Measurements from ENCODE around the gene PHEX.

Gene PHEX

GRCh38 chrX:22135171-22135711, 103.1 kb downstream of the PHEX start:
- Histone ChIP-seq H3K4me1 (ENCODE audit: control insufficient read depth, insufficient read depth, low read length) (peaks cover 17% of the 10 kb centered on the region), H3K9ac (ENCODE audit: low read depth, low read length) (no peak overlapping the region), H3K27me3 (ENCODE audit: control insufficient read depth, insufficient read depth, low read length) (no peaks in the 10 kb centered on the region), H3K36me3 (ENCODE audit: control insufficient read depth, insufficient read depth, low read length) (no peaks in the 10 kb centered on the region), H3K9me3 (ENCODE audit: control insufficient read depth, insufficient read depth, low read length) (no peaks in the 10 kb centered on the region), H3K4me3 (ENCODE audit: low read depth, low read length) (no peak overlapping the region)

GRCh38 chrX:22135994-22136684, 104.0 kb downstream of the PHEX start:
- Histone ChIP-seq H3K27me3 (ENCODE audit: control insufficient read depth, insufficient read depth, low read length) (no peaks in the 10 kb centered on the region), H3K4me1 (ENCODE audit: control insufficient read depth, insufficient read depth, low read length) (peaks cover 17% of the 10 kb centered on the region), H3K4me3 (ENCODE audit: low read depth, low read length) (no peak overlapping the region), H3K9ac (ENCODE audit: low read depth, low read length) (no peak overlapping the region), H3K36me3 (ENCODE audit: control insufficient read depth, insufficient read depth, low read length) (no peaks in the 10 kb centered on the region), H3K9me3 (ENCODE audit: control insufficient read depth, insufficient read depth, low read length) (no peaks in the 10 kb centered on the region)

- Histone ChIP-seq H3K4me1 (ENCODE audit: control insufficient read depth, insufficient read depth, low read length) (peaks cover 17% of the 10 kb centered on the region), H3K9ac (ENCODE audit: low read depth, low read length) (no peak overlapping the region), H3K9me3 (ENCODE audit: control insufficient read depth, insufficient read depth, low read length) (no peaks in the 10 kb centered on the region), H3K36me3 (ENCODE audit: control insufficient read depth, insufficient read depth, low read length) (no peaks in the 10 kb centered on the region), H3K4me3 (ENCODE audit: low read depth, low read length) (no peak overlapping the region), H3K27me3 (ENCODE audit: control insufficient read depth, insufficient read depth, low read length) (no peaks in the 10 kb centered on the region)
Measured at GRCh38 chrX:22136711-22137110, 104.6 kb downstream of the PHEX start.

DNA sequence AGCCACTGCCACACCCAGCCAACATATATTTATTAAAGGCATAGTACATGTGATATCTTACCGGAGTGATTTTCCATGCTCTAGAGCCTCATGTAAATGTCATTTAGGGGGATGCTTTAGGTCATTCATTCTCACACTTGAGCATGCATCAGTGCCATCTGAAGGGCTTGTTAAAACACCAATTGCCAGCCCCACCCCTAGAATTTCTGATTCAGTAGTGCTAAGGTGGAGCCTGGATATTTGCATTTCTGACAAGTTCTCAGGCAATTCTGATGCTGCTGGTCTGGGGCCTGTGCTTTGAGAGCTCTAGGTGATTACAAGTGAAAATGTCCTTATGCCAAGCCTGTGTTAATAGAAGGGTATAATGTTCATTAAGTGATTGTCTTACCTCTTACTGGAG, 107.7 kb downstream of the PHEX start:
- Histone ChIP-seq H3K4me1 (ENCODE audit: control insufficient read depth, insufficient read depth, low read length) (peaks cover 17% of the 10 kb centered on the region), H3K9me3 (ENCODE audit: control insufficient read depth, insufficient read depth, low read length) (no peaks in the 10 kb centered on the region), H3K9ac (ENCODE audit: low read depth, low read length) (no peak overlapping the region), H3K27me3 (ENCODE audit: control insufficient read depth, insufficient read depth, low read length) (no peaks in the 10 kb centered on the region), H3K4me3 (ENCODE audit: low read depth, low read length) (no peak overlapping the region), H3K36me3 (ENCODE audit: control insufficient read depth, insufficient read depth, low read length) (no peaks in the 10 kb centered on the region)

DNA sequence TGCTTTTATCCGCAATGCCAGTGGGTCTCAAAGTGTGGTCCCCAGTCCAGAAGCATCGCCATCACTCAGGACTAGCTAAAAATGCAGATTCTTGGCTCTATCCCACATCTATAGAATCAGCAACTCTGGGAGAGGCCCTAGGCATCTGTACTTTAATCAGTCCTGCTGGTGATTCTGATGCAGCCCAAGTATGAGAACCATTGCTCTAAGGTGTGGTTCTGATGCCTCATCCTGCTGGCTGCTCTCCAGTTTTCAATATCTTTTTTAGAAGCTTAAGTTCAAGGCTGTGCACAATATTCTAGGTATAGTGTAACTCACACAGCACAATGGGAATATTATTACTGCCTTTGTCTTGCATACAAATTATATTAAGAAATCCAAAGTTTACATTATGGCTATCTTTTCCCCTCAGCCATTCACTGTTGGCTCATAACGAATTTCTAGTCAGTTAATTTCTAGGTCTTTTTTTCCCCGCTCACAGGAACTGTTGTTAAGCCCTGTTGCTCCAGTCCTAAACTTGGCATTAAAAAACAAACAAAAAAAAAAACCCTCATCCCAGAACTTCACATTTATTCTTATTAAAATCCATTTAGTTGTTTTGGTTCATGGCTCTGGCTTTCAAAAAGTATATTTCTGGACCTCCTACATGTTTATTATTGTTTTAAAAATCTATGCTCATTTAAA, 109.1 kb downstream of the PHEX start:
- H3K9me3 ChIP-seq (ENCODE audit: control insufficient read depth, insufficient read depth, low read length) = no peaks in the 10 kb centered on the region
- H3K4me3 ChIP-seq (ENCODE audit: low read depth, low read length) = no peak overlapping the region
- no peaks in the 10 kb centered on the region for H3K36me3 ChIP-seq (ENCODE audit: control insufficient read depth, insufficient read depth, low read length)
- no peaks in the 10 kb centered on the region for H3K27me3 ChIP-seq (ENCODE audit: control insufficient read depth, insufficient read depth, low read length)
- H3K9ac ChIP-seq (ENCODE audit: low read depth, low read length) = no peak overlapping the region
- peaks cover 9% of the 10 kb centered on the region for H3K4me1 ChIP-seq (ENCODE audit: control insufficient read depth, insufficient read depth, low read length)

- Histone ChIP-seq H3K36me3 (ENCODE audit: control insufficient read depth, insufficient read depth, low read length) (no peaks in the 10 kb centered on the region), H3K27me3 (ENCODE audit: control insufficient read depth, insufficient read depth, low read length) (no peaks in the 10 kb centered on the region), H3K9ac (ENCODE audit: low read depth, low read length) (no peak overlapping the region), H3K4me1 (ENCODE audit: control insufficient read depth, insufficient read depth, low read length) (no peaks in the 10 kb centered on the region), H3K4me3 (ENCODE audit: low read depth, low read length) (no peak overlapping the region), H3K9me3 (ENCODE audit: control insufficient read depth, insufficient read depth, low read length) (no peaks in the 10 kb centered on the region)
Measured at GRCh38 chrX:22147214-22147613, 115.1 kb downstream of the PHEX start.

- no peaks in the 10 kb centered on the region for H3K4me1 ChIP-seq (ENCODE audit: control insufficient read depth, insufficient read depth, low read length)
- H3K4me3 ChIP-seq (ENCODE audit: low read depth, low read length) = no peak overlapping the region
- H3K27me3 ChIP-seq (ENCODE audit: control insufficient read depth, insufficient read depth, low read length) = no peaks in the 10 kb centered on the region
- no peaks in the 10 kb centered on the region for H3K36me3 ChIP-seq (ENCODE audit: control insufficient read depth, insufficient read depth, low read length)
- no peaks in the 10 kb centered on the region for H3K9me3 ChIP-seq (ENCODE audit: control insufficient read depth, insufficient read depth, low read length)
- H3K9ac ChIP-seq (ENCODE audit: low read depth, low read length) = no peak overlapping the region
Measured at GRCh38 chrX:22147942-22148341, 115.8 kb downstream of the PHEX start.

GRCh38 chrX:22148565-22148964, 116.4 kb downstream of the PHEX start:
- Histone ChIP-seq H3K36me3 (ENCODE audit: control insufficient read depth, insufficient read depth, low read length) (no peaks in the 10 kb centered on the region), H3K4me3 (ENCODE audit: low read depth, low read length) (no peak overlapping the region), H3K9me3 (ENCODE audit: control insufficient read depth, insufficient read depth, low read length) (no peaks in the 10 kb centered on the region), H3K4me1 (ENCODE audit: control insufficient read depth, insufficient read depth, low read length) (no peaks in the 10 kb centered on the region), H3K9ac (ENCODE audit: low read depth, low read length) (no peak overlapping the region), H3K27me3 (ENCODE audit: control insufficient read depth, insufficient read depth, low read length) (no peaks in the 10 kb centered on the region)

GRCh38 chrX:22150371-22150770, 118.2 kb downstream of the PHEX start:
- H3K4me3 ChIP-seq (ENCODE audit: low read depth, low read length) = no peak overlapping the region
- no peak overlapping the region for H3K9ac ChIP-seq (ENCODE audit: low read depth, low read length)
- H3K36me3 ChIP-seq (ENCODE audit: control insufficient read depth, insufficient read depth, low read length) = no peaks in the 10 kb centered on the region
- H3K27me3 ChIP-seq (ENCODE audit: control insufficient read depth, insufficient read depth, low read length) = no peaks in the 10 kb centered on the region
- no peaks in the 10 kb centered on the region for H3K9me3 ChIP-seq (ENCODE audit: control insufficient read depth, insufficient read depth, low read length)
- no peaks in the 10 kb centered on the region for H3K4me1 ChIP-seq (ENCODE audit: control insufficient read depth, insufficient read depth, low read length)

- Histone ChIP-seq H3K9ac (ENCODE audit: low read depth, low read length) (no peak overlapping the region), H3K9me3 (ENCODE audit: control insufficient read depth, insufficient read depth, low read length) (no peaks in the 10 kb centered on the region), H3K4me1 (ENCODE audit: control insufficient read depth, insufficient read depth, low read length) (no peaks in the 10 kb centered on the region), H3K36me3 (ENCODE audit: control insufficient read depth, insufficient read depth, low read length) (no peaks in the 10 kb centered on the region), H3K4me3 (ENCODE audit: low read depth, low read length) (no peak overlapping the region), H3K27me3 (ENCODE audit: control insufficient read depth, insufficient read depth, low read length) (no peaks in the 10 kb centered on the region)
Measured at GRCh38 chrX:22155126-22155525, 123.0 kb downstream of the PHEX start.

- H3K27me3 ChIP-seq (ENCODE audit: control insufficient read depth, insufficient read depth, low read length) = no peaks in the 10 kb centered on the region
- H3K9ac ChIP-seq (ENCODE audit: low read depth, low read length) = no peak overlapping the region
- H3K4me3 ChIP-seq (ENCODE audit: low read depth, low read length) = no peak overlapping the region
- H3K36me3 ChIP-seq (ENCODE audit: control insufficient read depth, insufficient read depth, low read length) = no peaks in the 10 kb centered on the region
- no peaks in the 10 kb centered on the region for H3K9me3 ChIP-seq (ENCODE audit: control insufficient read depth, insufficient read depth, low read length)
- H3K4me1 ChIP-seq (ENCODE audit: control insufficient read depth, insufficient read depth, low read length) = no peaks in the 10 kb centered on the region
Measured at GRCh38 chrX:22159071-22159470, 126.9 kb downstream of the PHEX start.

- Histone ChIP-seq H3K9ac (ENCODE audit: low read depth, low read length) (no peak overlapping the region), H3K4me1 (ENCODE audit: control insufficient read depth, insufficient read depth, low read length) (no peaks in the 10 kb centered on the region), H3K27me3 (ENCODE audit: control insufficient read depth, insufficient read depth, low read length) (no peaks in the 10 kb centered on the region), H3K36me3 (ENCODE audit: control insufficient read depth, insufficient read depth, low read length) (no peaks in the 10 kb centered on the region), H3K4me3 (ENCODE audit: low read depth, low read length) (no peak overlapping the region), H3K9me3 (ENCODE audit: control insufficient read depth, insufficient read depth, low read length) (no peaks in the 10 kb centered on the region)
Measured at GRCh38 chrX:22163326-22163725, 131.2 kb downstream of the PHEX start.

Data from iPS-15b (cell line).